GM12872 (cell line): Measurements from ENCODE around the gene NMB.

Experiments used
- CTCF ChIP-seq: IDR thresholded peaks from 3 replicates; pipeline ENCODE4 v1.5.1; 2011; ENCODE audit warnings: low read depth, mild to moderate bottlenecking, low read length, moderate library complexity; ENCODE audit not compliant: insufficient read depth

NMB gene

GRCh38 chr15:84624359-84624758 is 33.6 kb downstream of the NMB start:
- TF ChIP-seq CTCF, result no peak

GRCh38 chr15:84621358-84621979 is 36.5 kb downstream of the NMB start:
- no peak for TF ChIP-seq CTCF

- TF ChIP-seq CTCF, result no peak
Observed at GRCh38 chr15:84620626-84621025, 37.4 kb downstream of the NMB start.

DNA sequence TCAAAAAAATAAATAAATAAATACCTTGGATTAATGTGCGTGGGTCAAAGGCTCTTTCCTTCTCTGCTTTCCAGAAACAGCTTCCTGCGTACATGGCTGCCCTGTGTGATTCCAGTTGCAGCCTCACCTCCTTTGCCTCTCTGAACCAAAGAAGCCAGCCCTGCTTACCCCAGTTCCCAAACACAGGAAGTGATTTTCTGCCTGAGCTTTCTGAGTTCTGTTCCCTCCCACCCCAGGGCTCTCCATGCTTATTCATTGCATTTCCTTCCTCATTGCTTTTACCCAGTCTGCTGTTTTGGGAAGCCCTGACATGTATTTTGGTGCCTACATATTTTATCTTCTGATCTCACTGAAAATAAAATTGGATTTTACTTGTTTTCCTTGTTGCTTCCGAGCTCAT is 41.8 kb downstream of the NMB start:
- TF ChIP-seq CTCF, result no peak

DNA sequence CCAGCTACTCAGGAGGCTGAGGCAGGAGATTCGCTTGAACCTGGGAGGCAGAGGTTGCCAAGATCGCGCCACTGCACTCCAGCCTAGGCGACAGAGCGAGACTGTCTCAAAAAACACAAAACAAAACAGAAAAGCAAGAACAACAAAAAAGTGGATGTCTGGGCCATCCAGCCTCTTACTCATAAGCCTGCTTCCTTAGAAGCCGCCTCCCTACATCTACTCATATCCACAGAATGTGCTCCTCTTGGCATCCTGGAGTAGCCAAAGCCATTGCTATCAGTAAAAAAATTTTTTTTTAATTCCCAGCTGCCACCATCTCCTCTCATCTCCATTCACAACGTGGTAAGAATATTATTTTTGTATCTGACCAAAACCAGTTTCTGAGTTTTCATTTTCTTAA is 46.4 kb downstream of the NMB start:
- no peak for TF ChIP-seq CTCF

DNA sequence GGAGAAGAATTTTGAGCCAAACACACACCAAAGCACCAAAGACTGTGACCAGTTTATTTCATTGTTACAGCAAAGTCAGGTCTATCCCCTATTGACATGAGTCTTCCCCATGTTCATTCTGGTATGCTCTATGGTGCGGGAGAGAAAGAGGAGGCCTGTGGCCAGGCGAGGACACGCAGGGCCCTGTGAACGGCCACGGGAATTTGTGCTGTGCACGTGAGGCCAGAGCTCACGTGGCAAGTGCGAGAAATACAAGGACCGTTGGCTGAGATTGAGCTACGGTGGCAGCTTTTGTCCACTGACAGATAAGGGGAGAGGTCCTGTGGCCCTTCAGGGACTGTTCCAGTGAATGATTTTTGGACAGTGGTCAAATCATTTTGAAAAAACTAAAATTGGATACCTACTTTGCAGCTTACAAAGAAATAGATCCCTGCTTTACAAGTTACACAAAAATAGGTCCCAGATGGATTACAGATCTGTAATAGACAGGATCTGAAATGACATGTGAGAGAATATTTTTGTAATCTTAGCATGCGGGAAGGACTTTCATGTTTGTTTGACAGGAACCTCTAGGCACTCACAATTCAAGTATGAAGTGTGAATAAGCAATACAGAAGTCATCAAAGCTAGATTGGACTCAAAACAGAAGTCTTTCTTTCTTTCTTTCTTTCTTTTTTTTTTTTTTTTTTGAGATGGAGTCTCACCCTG is 48.0 kb downstream of the NMB start:
- TF ChIP-seq CTCF, result no peak

- no peak for TF ChIP-seq CTCF
Observed at GRCh38 chr15:84608707-84609284, 49.2 kb downstream of the NMB start.
